Activated CD8-positive, alpha-beta T cell treated with anti-CD3 and anti-CD28 coated beads for 36 hours (primary cell): Measurements from ENCODE around the gene HECA. TPM values are rescaled to one million over a fixed set of nuclear protein-coding genes. Genes with fewer than 3 reads are reported as not detected.

Experiments
- ATAC-seq: fragments of 200-7000 bp; cut with Tn5 transposase; one replicate; pipeline ENCODE4 v1.10.0; 2021; ENCODE audit warnings: mild to moderate bottlenecking, moderate library complexity
- CTCF ChIA-PET: fragments of 350-600 bp; sonication (Branson Sonifier 250); formaldehyde crosslinking; loops from one replicate; lab custom pipeline; 2021; ENCODE audit warnings: antibody characterized with exemption; lab: Charles Lee
- POLR2A ChIA-PET: fragments of 350-600 bp; sonication (Branson Sonifier 250); formaldehyde crosslinking; loops from one replicate; lab custom pipeline; 2021; ENCODE audit warnings: antibody characterized with exemption; lab: Charles Lee
- DNase-seq: peaks from one replicate; pipeline ENCODE4 v3.0.0-alpha.2; 2020
- H3K27ac Mint-ChIP-seq: one replicate; pipeline ENCODE4 v1.8.0; 2021; ENCODE audit warnings: mild to moderate bottlenecking, mixed read lengths
- H3K27me3 Mint-ChIP-seq: one replicate; pipeline ENCODE4 v1.8.0; 2021; ENCODE audit warnings: mixed read lengths
- H3K36me3 Mint-ChIP-seq: one replicate; pipeline ENCODE4 v1.8.0; 2021; ENCODE audit warnings: low read depth, mixed read lengths
- H3K4me1 Mint-ChIP-seq: one replicate; pipeline ENCODE4 v1.8.0; 2021; ENCODE audit warnings: low read depth, mixed read lengths
- H3K4me3 Mint-ChIP-seq: one replicate; pipeline ENCODE4 v1.8.0; 2021; ENCODE audit warnings: mild to moderate bottlenecking, moderate library complexity, mixed read lengths
- H3K9me3 Mint-ChIP-seq: one replicate; pipeline ENCODE4 v1.8.0; 2021; ENCODE audit warnings: mixed read lengths
- intact Hi-C: fragments of 100-400 bp; cut with micrococcal nuclease; formaldehyde crosslinking; loops from one replicate; pipeline ENCODE4 v1.10.0; 2022
- total RNA-seq, 2 experiments: library from RNA; stranded (reverse); gene quantifications; one replicate each; pipeline ENCODE4 v1.2.3, GENCODE V29; 2021
- TF ChIP-seq, protein P1 (sequence below): fragments of 200-600 bp; IDR thresholded peaks from one replicate; pipeline ENCODE4 v1.8.0; 2022; ENCODE audit warnings: antibody characterized with exemption, mild to moderate bottlenecking

HECA gene
- total RNA-seq, 2 experiments from 2014 or later, result 45.4 to 47.1 TPM

DNA sequence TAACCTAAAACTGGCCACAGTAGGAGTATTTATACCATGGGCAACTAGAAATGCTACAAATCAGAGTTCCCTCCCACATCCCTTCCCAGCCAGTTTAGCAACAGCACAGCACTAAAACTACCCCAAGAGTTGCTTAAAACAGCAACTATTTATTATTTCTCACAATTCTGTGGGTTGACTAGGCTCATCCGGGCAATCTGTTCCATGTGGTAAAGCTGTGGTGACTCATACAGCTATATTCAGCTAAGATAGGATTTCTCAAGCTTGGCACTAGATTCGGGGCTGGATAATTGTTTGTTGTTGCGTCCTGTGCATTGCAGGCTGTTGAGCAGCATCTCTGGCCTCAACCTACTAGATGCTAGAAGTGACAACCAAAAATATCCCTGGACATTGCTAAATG is 8.6 kb upstream of the HECA start:
- CTCF ChIA-PET, result interaction anchor here (0.5 to 3.8 kb wide), 14 partner anchors 11 to 244 kb away, joined by 3 to 30 read pairs (median 4); no protein-coding TSS in a partner anchor
- Mint-ChIP-seq H3K36me3 (peaks cover 9% of the 10 kb centered on the region), H3K9me3 (peaks cover 9% of the 10 kb centered on the region), H3K27ac (peak overlapping the region; percentile 96), H3K4me1 (peaks cover 53% of the 10 kb centered on the region), H3K27me3 (no peaks in the 10 kb centered on the region), H3K4me3 (peak overlapping the region; percentile 7)
- peak; percentile 51 for ATAC-seq
- POLR2A ChIA-PET, result interaction anchor here (0.9 to 1.8 kb wide), 7 partner anchors 11 to 249 kb away, joined by 3 to 10 read pairs (median 4); no protein-coding TSS in a partner anchor
- TF ChIP-seq, protein P1, sequence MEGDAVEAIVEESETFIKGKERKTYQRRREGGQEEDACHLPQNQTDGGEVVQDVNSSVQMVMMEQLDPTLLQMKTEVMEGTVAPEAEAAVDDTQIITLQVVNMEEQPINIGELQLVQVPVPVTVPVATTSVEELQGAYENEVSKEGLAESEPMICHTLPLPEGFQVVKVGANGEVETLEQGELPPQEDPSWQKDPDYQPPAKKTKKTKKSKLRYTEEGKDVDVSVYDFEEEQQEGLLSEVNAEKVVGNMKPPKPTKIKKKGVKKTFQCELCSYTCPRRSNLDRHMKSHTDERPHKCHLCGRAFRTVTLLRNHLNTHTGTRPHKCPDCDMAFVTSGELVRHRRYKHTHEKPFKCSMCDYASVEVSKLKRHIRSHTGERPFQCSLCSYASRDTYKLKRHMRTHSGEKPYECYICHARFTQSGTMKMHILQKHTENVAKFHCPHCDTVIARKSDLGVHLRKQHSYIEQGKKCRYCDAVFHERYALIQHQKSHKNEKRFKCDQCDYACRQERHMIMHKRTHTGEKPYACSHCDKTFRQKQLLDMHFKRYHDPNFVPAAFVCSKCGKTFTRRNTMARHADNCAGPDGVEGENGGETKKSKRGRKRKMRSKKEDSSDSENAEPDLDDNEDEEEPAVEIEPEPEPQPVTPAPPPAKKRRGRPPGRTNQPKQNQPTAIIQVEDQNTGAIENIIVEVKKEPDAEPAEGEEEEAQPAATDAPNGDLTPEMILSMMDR, result no peak
- peak; percentile 66 for DNase-seq
- intact Hi-C loops, result no loop called here

DNA sequence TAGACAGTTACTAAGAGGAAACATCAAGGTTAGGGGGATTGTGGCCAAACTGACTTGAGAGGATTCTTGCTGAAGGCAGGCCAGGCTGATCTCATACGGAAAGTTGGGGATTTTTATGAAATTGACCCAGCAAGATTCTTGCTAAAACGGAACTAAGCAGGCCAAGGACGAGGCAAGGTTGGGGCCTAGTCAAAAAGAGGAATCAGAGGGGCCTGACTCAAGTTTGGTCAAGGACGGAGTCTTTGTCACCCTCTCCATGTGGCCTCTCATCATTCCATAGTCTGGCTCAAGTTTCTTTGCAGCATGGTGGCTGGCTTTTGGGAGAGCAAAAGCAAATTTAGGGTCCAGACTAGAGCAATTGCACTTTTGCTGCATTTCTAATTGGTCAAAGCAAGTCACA is 7.9 kb upstream of the HECA start:
- TF ChIP-seq, protein P1, result no peak
- intact Hi-C loops, result no loop called here
- H3K4me1 Mint-ChIP-seq, result peaks cover 60% of the 10 kb centered on the region
- no peaks in the 10 kb centered on the region for H3K27me3 Mint-ChIP-seq
- H3K4me3 Mint-ChIP-seq, result no peak overlapping the region
- DNase-seq, result peak; percentile 12
- H3K9me3 Mint-ChIP-seq, result peaks cover 9% of the 10 kb centered on the region
- H3K27ac Mint-ChIP-seq, result peak overlapping the region; percentile 96
- ChIA-PET POLR2A (interaction anchor here (1.2 to 1.8 kb wide), 2 partner anchors 10 to 14 kb away, joined by 4 to 10 read pairs; no protein-coding TSS in a partner anchor), CTCF (interaction anchor here (0.5 to 3.8 kb wide), 5 partner anchors 12 to 243 kb away, joined by 3 to 30 read pairs (median 16); no protein-coding TSS in a partner anchor)
- no peak for ATAC-seq
- H3K36me3 Mint-ChIP-seq, result peaks cover 6% of the 10 kb centered on the region

DNA sequence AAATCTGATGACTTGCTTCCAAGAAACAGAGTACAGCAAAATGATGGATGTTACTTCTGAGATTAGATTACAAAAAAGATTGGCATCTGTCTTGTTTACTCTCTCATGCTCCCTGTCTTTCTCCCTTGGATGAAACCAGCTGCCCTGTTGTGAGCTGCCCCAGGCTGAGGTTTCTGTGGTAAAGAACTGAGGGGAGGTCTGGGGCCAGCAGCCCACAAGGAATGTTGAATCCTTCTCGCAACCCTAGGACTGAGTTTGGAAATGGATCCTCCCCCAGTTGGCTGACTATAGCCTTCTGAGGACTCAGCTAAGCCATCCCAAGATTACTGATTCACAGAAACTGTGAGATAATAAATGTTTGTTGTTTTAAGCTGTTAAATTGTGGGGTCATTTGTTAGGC is 5.6 kb upstream of the HECA start:
- CTCF ChIA-PET, result interaction anchor here (0.6 to 1.4 kb wide), 4 partner anchors 9 to 243 kb away, joined by 3 to 5 read pairs (median 3); no protein-coding TSS in a partner anchor
- TF ChIP-seq, protein P1, result no peak
- DNase-seq, result no peak
- H3K36me3 Mint-ChIP-seq, result peaks cover 6% of the 10 kb centered on the region
- H3K4me3 Mint-ChIP-seq, result no peak overlapping the region
- H3K27me3 Mint-ChIP-seq, result no peaks in the 10 kb centered on the region
- ATAC-seq, result no peak
- peaks cover 78% of the 10 kb centered on the region for H3K4me1 Mint-ChIP-seq
- H3K27ac Mint-ChIP-seq, result peak overlapping the region; percentile 47
- POLR2A ChIA-PET, result no interaction called here
- peaks cover 9% of the 10 kb centered on the region for H3K9me3 Mint-ChIP-seq
- intact Hi-C loops, result no loop called here

DNA sequence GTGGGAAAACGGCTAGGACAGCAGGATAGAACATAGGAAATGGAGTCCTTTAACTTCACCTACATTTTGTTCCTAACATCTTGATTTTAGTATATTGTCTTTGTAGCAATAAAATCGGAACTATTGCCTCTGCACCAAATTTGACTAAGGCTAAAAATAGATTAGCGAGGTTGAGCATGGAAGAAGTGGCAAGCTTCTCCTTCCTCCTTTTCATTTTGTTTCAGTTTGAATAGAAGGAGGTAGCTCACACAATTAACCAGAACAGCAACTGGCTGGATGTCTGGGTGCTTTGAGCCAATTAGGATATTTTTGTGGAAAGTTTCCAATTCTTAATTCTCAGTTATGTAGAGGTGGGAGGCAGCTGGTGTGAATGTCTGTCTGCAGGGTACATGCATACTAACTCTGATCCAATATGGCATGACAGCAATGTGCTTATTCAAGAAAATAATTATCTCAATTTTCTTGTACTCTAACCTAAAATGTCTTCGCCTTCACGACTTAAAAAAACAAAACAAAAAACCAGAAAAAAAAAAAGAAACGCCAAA is 3.1 kb upstream of the HECA start:
- intact Hi-C loops, result no loop called here
- no peaks in the 10 kb centered on the region for H3K27me3 Mint-ChIP-seq
- H3K9me3 Mint-ChIP-seq, result peaks cover 3% of the 10 kb centered on the region
- H3K4me3 Mint-ChIP-seq, result peak overlapping the region; percentile 46
- no peak for ATAC-seq
- ChIA-PET CTCF (interaction anchor here (0.6 to 3.3 kb wide), 14 partner anchors 13 to 244 kb away, joined by 3 to 15 read pairs (median 5); no protein-coding TSS in a partner anchor), POLR2A (interaction anchor here (0.9 to 3.3 kb wide), 4 partner anchors 15 to 242 kb away, joined by 3 to 16 read pairs (median 7); partner anchors contain the start of gene CITED2)
- TF ChIP-seq, protein P1, result no peak
- peaks cover 15% of the 10 kb centered on the region for H3K36me3 Mint-ChIP-seq
- peak overlapping the region; percentile 62 for H3K27ac Mint-ChIP-seq
- DNase-seq, result no peak
- H3K4me1 Mint-ChIP-seq, result peaks cover 58% of the 10 kb centered on the region
